COR-L47 (cell line): ENCODE measurements around the gene CCDC87.
"Not testable (repeated sequence)": the region's sequence is repeated elsewhere in the genome, so short reads cannot be mapped to it uniquely, and the experiment has no call there.

Source experiments
- DNase-seq: peaks from one replicate; lab custom pipeline; 2025; lab: John Stamatoyannopoulos, UW

CCDC87 gene

GRCh38 chr11:66592457-66593302 lies at the start of gene CCDC87, which contains the start of gene CCS:
Gene CCDC87, minus strand, starts transcription at chr11:66593063. Its CDS starts 48 bp downstream, at chr11:66593015.
Gene CCS, plus strand, starts transcription at chr11:66593185. Its CDS starts 77 bp downstream, at chr11:66593262.
- peak; percentile 95 for DNase-seq

- DNase-seq: no peak
These were observed 49.0 kb upstream of the CCDC87 start for GRCh38 chr11:66641834-66642233.

GRCh38 chr11:66639814-66640340 lies 47.0 kb upstream of the CCDC87 start:
- DNase-seq: not testable (repeated sequence)

GRCh38 chr11:66639066-66639813 lies 46.4 kb upstream of the CCDC87 start:
- DNase-seq: no peak

- DNase-seq: peak; percentile 100
These were observed 45.6 kb upstream of the CCDC87 start, which contains the start of gene RBM4 for GRCh38 chr11:66638177-66639065. Gene RBM4, plus strand, starts transcription at chr11:66638703. Its CDS starts 1,009 bp downstream, at chr11:66639712.

- DNase-seq: no peak
These were observed 44.8 kb upstream of the CCDC87 start for GRCh38 chr11:66637557-66638176.

GRCh38 chr11:66636411-66636810 lies 43.5 kb upstream of the CCDC87 start:
- DNase-seq: no peak

- no peak for DNase-seq
These were observed 40.1 kb upstream of the CCDC87 start for GRCh38 chr11:66632952-66633351.

- no peak for DNase-seq
These were observed 39.0 kb upstream of the CCDC87 start for GRCh38 chr11:66631883-66632282.

- no peak for DNase-seq
These were observed 36.5 kb upstream of the CCDC87 start for GRCh38 chr11:66629356-66629755.

- DNase-seq: no peak
These were observed 35.3 kb upstream of the CCDC87 start for GRCh38 chr11:66628061-66628603.

- no peak for DNase-seq
These were observed 34.1 kb upstream of the CCDC87 start for GRCh38 chr11:66626926-66627325.

- no peak for DNase-seq
These were observed 33.5 kb upstream of the CCDC87 start for GRCh38 chr11:66626382-66626781.

GRCh38 chr11:66625752-66626149 lies 32.9 kb upstream of the CCDC87 start:
- DNase-seq: no peak

- DNase-seq: no peak
These were observed 32.3 kb upstream of the CCDC87 start for GRCh38 chr11:66625041-66625751.

- no peak for DNase-seq
These were observed 31.6 kb upstream of the CCDC87 start for GRCh38 chr11:66624450-66624849.

GRCh38 chr11:66619080-66619554 lies 26.3 kb upstream of the CCDC87 start:
- DNase-seq: no peak

- no peak for DNase-seq
These were observed 24.4 kb upstream of the CCDC87 start for GRCh38 chr11:66617155-66617834.

GRCh38 chr11:66616379-66617154 lies 23.7 kb upstream of the CCDC87 start, which contains the start of gene RBM14:
Gene RBM14, plus strand, starts transcription at chr11:66616630. Its CDS starts 91 bp downstream, at chr11:66616721.
- peak; percentile 98 for DNase-seq
